Measurements from ENCODE around the gene EMD. TPM values are rescaled to one million over a fixed set of nuclear protein-coding genes. Genes with fewer than 3 reads are reported as not detected.
"Not testable (repeated sequence)": the region's sequence is repeated elsewhere in the genome, so short reads cannot be mapped to it uniquely, and the experiment has no call there.

The EMD gene
- total and polyA plus RNA-seq, 10 donors: 29.8 to 83.1 (median 54.3) TPM

DNA sequence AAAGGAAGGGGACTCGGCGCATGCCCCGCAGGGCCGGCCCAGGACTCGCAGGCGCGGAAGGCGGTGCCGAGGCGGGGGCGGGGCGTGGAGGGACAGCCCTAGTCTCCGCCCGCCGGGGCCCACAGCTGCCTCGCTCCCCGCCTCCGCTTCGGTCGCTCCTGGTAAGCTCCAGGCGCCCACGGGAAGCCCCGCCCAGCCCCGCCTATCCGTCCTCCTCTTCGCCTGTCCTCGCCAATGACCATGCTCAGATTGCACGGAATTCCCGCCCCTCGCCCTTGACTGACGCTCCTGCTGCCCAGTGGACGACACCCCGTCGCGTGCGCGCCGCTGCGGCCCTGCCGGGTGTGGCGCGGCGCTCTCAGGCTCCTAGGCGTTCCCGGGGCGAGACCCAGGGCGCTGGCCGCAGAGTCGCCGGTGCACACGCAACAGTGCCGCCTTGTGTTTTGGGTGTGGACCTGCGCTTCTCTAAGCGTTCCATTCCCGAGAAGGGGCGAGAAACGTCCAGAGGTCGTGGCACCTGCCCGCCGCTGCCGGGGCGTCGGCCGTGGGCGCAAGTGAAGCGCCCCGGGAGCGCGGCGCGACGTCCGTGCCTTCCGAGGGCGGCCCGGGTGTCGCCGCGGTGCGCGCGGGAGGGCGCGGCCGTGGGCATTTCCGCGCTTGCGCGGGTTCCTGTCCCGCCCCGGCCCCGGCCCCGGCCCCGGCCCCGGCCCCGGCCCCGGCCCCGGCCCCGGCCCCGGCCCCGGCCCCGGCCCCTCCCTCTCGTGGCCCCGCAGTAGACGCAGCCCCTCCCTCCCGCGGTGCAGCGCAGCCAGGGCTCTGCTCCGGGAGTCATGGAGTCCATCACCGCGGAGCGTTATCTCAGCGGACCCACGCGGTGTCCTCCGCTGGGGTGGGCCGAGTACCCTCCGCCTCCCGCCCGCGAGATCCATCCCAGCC, 11.0 kb downstream of the EMD start:
- H3K36me3 ChIP-seq; intact Hi-C loops (cut with DNase I; ENCODE audit: low total_unique reads); H3K9me3 ChIP-seq; H3K4me1 ChIP-seq; H3K27me3 ChIP-seq (replicated peaks in 1 of 7): not testable (repeated sequence)
- Histone ChIP-seq H3K27ac (peak overlapping the region in 6 of 8 donors; percentile 66 to 90 (median 80)), H3K4me3 (peak overlapping the region in 2 of 8 donors; percentile 22 to 58)
- peak; percentile 80 for DNase-seq
- 0 to 21% methylated on average over 11 to 32 of the region's 121 CpGs; no CpG with 5 or more reads in 3 of the 5 donors for WGBS, 5 donors
- TF ChIP-seq POLR2AphosphoS5 (IDR thresholded peaks at IDR 0.05): peak in 1 of 3 donors; percentile 7

- Histone ChIP-seq H3K4me1 (peaks cover 0 to 41% (median 22%) of the 10 kb centered on the region in 6 donors), H3K36me3 (peaks cover 0 to 25% (median 16%) of the 10 kb centered on the region in 6 donors)
- WGBS, 5 donors: 90 to 97% (median 92%) methylated on average over 12 to 17 of the region's 17 CpGs
- H3K4me3 ChIP-seq; H3K9me3 ChIP-seq; H3K27me3 ChIP-seq (replicated peaks in 1 of 7); H3K27ac ChIP-seq; DNase-seq; intact Hi-C loops (cut with DNase I; ENCODE audit: low total_unique reads): not testable (repeated sequence)
Observed at GRCh38 chrX:154396363-154396762, 17.3 kb downstream of the EMD start.

- WGBS, 5 donors: 5 to 52% (median 20%) methylated on average over 30 to 53 of the region's 53 CpGs
- Histone ChIP-seq H3K27ac (peak overlapping the region; percentile 94 to 99 (median 98)), H3K27me3 (replicated peaks in 1 of 7) (no peaks in the 10 kb centered on the region), H3K4me3 (peak overlapping the region; percentile 6 to 72 (median 57)), H3K4me1 (peaks cover 0 to 47% (median 22%) of the 10 kb centered on the region in 6 donors), H3K36me3 (peaks cover 0 to 33% (median 17%) of the 10 kb centered on the region in 6 donors), H3K9me3 (no peaks in the 10 kb centered on the region)
- TF ChIP-seq, protein P1, sequence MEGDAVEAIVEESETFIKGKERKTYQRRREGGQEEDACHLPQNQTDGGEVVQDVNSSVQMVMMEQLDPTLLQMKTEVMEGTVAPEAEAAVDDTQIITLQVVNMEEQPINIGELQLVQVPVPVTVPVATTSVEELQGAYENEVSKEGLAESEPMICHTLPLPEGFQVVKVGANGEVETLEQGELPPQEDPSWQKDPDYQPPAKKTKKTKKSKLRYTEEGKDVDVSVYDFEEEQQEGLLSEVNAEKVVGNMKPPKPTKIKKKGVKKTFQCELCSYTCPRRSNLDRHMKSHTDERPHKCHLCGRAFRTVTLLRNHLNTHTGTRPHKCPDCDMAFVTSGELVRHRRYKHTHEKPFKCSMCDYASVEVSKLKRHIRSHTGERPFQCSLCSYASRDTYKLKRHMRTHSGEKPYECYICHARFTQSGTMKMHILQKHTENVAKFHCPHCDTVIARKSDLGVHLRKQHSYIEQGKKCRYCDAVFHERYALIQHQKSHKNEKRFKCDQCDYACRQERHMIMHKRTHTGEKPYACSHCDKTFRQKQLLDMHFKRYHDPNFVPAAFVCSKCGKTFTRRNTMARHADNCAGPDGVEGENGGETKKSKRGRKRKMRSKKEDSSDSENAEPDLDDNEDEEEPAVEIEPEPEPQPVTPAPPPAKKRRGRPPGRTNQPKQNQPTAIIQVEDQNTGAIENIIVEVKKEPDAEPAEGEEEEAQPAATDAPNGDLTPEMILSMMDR (IDR thresholded peaks at IDR 0.05 in 8 of 11, conservative IDR thresholded peaks at IDR 0.05 in 3 of 11): no peak
- TF ChIP-seq POLR2AphosphoS5 (IDR thresholded peaks at IDR 0.05): peak; percentile 2 to 30 (median 3)
- peak in 1 of 3 donors; percentile 16 for TF ChIP-seq POLR2A (IDR thresholded peaks at IDR 0.05)
- intact Hi-C loops (cut with DNase I; ENCODE audit: low total_unique reads): no loop called here
- peak; percentile 92 for DNase-seq
Observed at GRCh38 chrX:154396973-154397887, 18.1 kb downstream of the EMD start.

GRCh38 chrX:154397888-154398667, 19.0 kb downstream of the EMD start, which contains the start of gene RPL10:
RPL10 (plus strand) TSS chrX:154398377; CDS start chrX:154398520, 143 bp downstream.
- Histone ChIP-seq H3K36me3 (peaks cover 0 to 42% (median 17%) of the 10 kb centered on the region in 6 donors), H3K9me3 (no peaks in the 10 kb centered on the region), H3K4me3 (peak within 1 kb of the TSS; percentile 49 to 72 (median 57)), H3K27me3 (replicated peaks in 1 of 7) (no peaks in the 10 kb centered on the region), H3K27ac (peak within 1 kb of the TSS; percentile 94 to 99 (median 98)), H3K4me1 (peaks cover 0 to 47% (median 22%) of the 10 kb centered on the region in 6 donors)
- intact Hi-C loops (cut with DNase I; ENCODE audit: low total_unique reads): no loop called here
- DNase-seq: peak; percentile 97
- peak; percentile 96 to 100 (median 97) for TF ChIP-seq POLR2AphosphoS5 (IDR thresholded peaks at IDR 0.05)
- TF ChIP-seq, protein P1 (IDR thresholded peaks at IDR 0.05 in 8 of 11, conservative IDR thresholded peaks at IDR 0.05 in 3 of 11): no peak
- peak; percentile 59 to 88 (median 83) for TF ChIP-seq POLR2A (IDR thresholded peaks at IDR 0.05)
- 0 to 58% (median 0%) methylated on average over 50 to 69 of the region's 69 CpGs for WGBS, 5 donors
